ENCODE results near the gene ITPR1. TPM values are rescaled to one million over a fixed set of nuclear protein-coding genes. Genes with fewer than 3 reads are reported as not detected.

Gene ITPR1
- total and polyA plus RNA-seq, 5 donors from 2014 or later = 6.9 to 97.5 (median 9.5) TPM

DNA sequence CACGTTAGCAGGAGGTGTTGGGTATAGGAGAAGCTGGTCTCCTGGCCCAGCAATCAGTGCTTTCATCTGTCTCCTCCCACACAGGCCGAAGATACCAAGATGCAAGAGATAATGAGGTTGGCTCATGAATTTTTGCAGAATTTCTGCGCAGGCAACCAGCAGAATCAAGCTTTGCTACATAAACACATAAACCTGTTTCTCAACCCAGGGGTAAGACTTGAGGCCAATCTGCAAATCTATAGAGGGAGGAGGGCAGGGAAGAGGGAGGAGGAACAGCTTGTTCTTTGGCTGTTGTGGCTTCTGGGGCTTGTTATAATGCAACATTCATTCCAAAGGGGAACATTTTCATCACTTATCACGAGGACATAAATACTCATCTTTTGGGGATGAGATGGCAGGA, 195.3 kb downstream of the ITPR1 start:
- H3K27me3 Mint-ChIP-seq = no peaks in the 10 kb centered on the region
- no peaks in the 10 kb centered on the region for H3K9me3 ChIP-seq (ENCODE audit: control insufficient read depth in 2 of 2, low read length in 2 of 2)
- H3K27ac Mint-ChIP-seq = no peak overlapping the region
- no peaks in the 10 kb centered on the region for H3K4me1 Mint-ChIP-seq
- H3K4me1 ChIP-seq (ENCODE audit: control insufficient read depth, insufficient read depth, low read length, poor library complexity, severe bottlenecking) = no peaks in the 10 kb centered on the region
- no peak overlapping the region for H3K4me3 ChIP-seq (ENCODE audit: low read depth, low read length)
- H3K27ac ChIP-seq (ENCODE audit: insufficient read depth, low read length, poor library complexity, severe bottlenecking) = no peak overlapping the region
- H3K4me3 Mint-ChIP-seq = no peak overlapping the region
- H3K27me3 ChIP-seq (ENCODE audit: control insufficient read depth, insufficient read depth, low read length) = no peaks in the 10 kb centered on the region
- no peak for DNase-seq
- peaks cover 85% of the 10 kb centered on the region for H3K36me3 Mint-ChIP-seq
- ATAC-seq (ENCODE audit: low read depth in 2 of 2) = no peak
- peaks cover 80% of the 10 kb centered on the region for H3K36me3 ChIP-seq (ENCODE audit: control insufficient read depth, insufficient read depth, low read length)
- H3K9me3 Mint-ChIP-seq = peaks cover 0 to 8% (median 0%) of the 10 kb centered on the region in 7 donors

DNA sequence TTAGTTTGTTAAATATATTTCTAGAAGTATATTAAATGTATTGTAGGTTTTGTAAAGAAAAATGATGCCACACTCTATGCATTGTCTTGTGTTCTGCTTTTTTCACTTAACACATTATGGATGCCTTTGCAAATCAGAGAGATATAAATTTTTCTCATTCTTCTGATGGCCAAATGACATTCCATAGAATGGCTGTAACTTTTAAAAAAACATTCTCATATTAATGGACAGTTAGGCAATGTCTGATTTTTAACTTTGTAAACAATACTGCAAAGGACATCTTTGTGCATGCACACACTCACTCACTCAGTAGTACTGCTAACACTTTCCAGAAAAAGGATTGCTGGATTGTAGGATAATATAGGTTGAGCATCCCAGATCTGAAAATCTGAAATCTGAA, 195.9 kb downstream of the ITPR1 start:
- DNase-seq (no peak), ATAC-seq (ENCODE audit: low read depth in 2 of 2) (no peak)
- H3K27me3 ChIP-seq (ENCODE audit: control insufficient read depth, insufficient read depth, low read length) = no peaks in the 10 kb centered on the region
- H3K4me3 Mint-ChIP-seq = no peak overlapping the region
- H3K9me3 Mint-ChIP-seq = peaks cover 0 to 8% (median 0%) of the 10 kb centered on the region in 7 donors
- H3K4me1 ChIP-seq (ENCODE audit: control insufficient read depth, insufficient read depth, low read length, poor library complexity, severe bottlenecking) = no peaks in the 10 kb centered on the region
- no peak overlapping the region for H3K27ac ChIP-seq (ENCODE audit: insufficient read depth, low read length, poor library complexity, severe bottlenecking)
- no peaks in the 10 kb centered on the region for H3K4me1 Mint-ChIP-seq
- no peak overlapping the region for H3K27ac Mint-ChIP-seq
- H3K36me3 Mint-ChIP-seq = peaks cover 83% of the 10 kb centered on the region
- H3K36me3 ChIP-seq (ENCODE audit: control insufficient read depth, insufficient read depth, low read length) = peaks cover 78% of the 10 kb centered on the region
- no peak overlapping the region for H3K4me3 ChIP-seq (ENCODE audit: low read depth, low read length)
- H3K27me3 Mint-ChIP-seq = no peaks in the 10 kb centered on the region
- H3K9me3 ChIP-seq (ENCODE audit: control insufficient read depth in 2 of 2, low read length in 2 of 2) = no peaks in the 10 kb centered on the region

DNA sequence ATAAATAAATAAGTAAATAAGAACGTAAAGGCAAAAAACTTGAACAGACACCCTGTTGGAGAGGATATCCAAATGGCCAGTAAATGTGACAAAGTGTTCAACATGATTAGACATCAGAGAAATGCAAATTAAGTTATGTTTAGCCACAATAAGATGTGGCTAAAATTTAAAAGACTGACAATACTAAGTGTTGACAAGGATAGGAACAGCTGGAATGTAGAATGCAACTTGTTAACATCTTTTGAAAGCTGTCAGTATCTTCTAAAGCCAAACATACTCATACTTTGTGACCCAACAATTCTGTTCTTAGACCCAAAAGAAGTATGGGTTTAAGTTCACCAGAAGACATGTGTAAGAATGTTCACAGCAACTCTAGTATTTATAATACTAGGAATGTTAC, 197.1 kb downstream of the ITPR1 start:
- Histone ChIP-seq H3K4me3 (ENCODE audit: low read depth, low read length) (no peak overlapping the region), H3K27me3 (ENCODE audit: control insufficient read depth, insufficient read depth, low read length) (no peaks in the 10 kb centered on the region), H3K9me3 (ENCODE audit: control insufficient read depth in 2 of 2, low read length in 2 of 2) (no peaks in the 10 kb centered on the region), H3K27ac (ENCODE audit: insufficient read depth, low read length, poor library complexity, severe bottlenecking) (no peak overlapping the region), H3K36me3 (ENCODE audit: control insufficient read depth, insufficient read depth, low read length) (peaks cover 75% of the 10 kb centered on the region), H3K4me1 (ENCODE audit: control insufficient read depth, insufficient read depth, low read length, poor library complexity, severe bottlenecking) (no peaks in the 10 kb centered on the region)
- ATAC-seq (ENCODE audit: low read depth in 2 of 2) = no peak
- Mint-ChIP-seq H3K36me3 (peaks cover 77% of the 10 kb centered on the region), H3K9me3 (peaks cover 0 to 8% (median 0%) of the 10 kb centered on the region in 7 donors), H3K27ac (no peak overlapping the region), H3K27me3 (no peaks in the 10 kb centered on the region), H3K4me3 (no peak overlapping the region), H3K4me1 (no peaks in the 10 kb centered on the region)
- DNase-seq = no peak

DNA sequence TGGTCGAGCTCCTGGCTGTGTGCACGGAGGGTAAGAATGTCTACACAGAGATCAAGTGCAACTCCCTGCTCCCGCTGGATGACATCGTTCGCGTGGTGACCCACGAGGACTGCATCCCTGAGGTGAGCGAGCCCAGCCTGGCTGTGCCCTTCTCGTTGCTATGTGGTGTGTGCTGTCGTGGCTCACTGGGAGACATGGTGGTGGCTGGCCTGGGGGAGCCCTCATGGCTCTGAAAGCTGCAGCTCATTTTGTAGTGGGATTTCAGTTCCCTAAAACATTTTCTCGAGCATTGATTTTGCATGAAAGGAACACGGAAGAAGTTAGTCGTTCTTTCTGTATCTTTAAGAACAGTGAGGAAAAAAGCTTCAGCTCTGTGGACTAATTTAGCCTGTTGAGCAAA, 200.5 kb downstream of the ITPR1 start:
- Mint-ChIP-seq H3K36me3 (peaks cover 69% of the 10 kb centered on the region), H3K27me3 (no peaks in the 10 kb centered on the region), H3K27ac (no peak overlapping the region), H3K4me1 (no peaks in the 10 kb centered on the region), H3K4me3 (no peak overlapping the region), H3K9me3 (peaks cover 0 to 4% (median 0%) of the 10 kb centered on the region in 7 donors)
- ATAC-seq (ENCODE audit: low read depth in 2 of 2) (no peak), DNase-seq (no peak)
- no peak overlapping the region for H3K27ac ChIP-seq (ENCODE audit: insufficient read depth, low read length, poor library complexity, severe bottlenecking)
- no peaks in the 10 kb centered on the region for H3K27me3 ChIP-seq (ENCODE audit: control insufficient read depth, insufficient read depth, low read length)
- no peak overlapping the region for H3K4me3 ChIP-seq (ENCODE audit: low read depth, low read length)
- H3K9me3 ChIP-seq (ENCODE audit: control insufficient read depth in 2 of 2, low read length in 2 of 2) = no peaks in the 10 kb centered on the region
- peaks cover 67% of the 10 kb centered on the region for H3K36me3 ChIP-seq (ENCODE audit: control insufficient read depth, insufficient read depth, low read length)
- H3K4me1 ChIP-seq (ENCODE audit: control insufficient read depth, insufficient read depth, low read length, poor library complexity, severe bottlenecking) = no peaks in the 10 kb centered on the region

DNA sequence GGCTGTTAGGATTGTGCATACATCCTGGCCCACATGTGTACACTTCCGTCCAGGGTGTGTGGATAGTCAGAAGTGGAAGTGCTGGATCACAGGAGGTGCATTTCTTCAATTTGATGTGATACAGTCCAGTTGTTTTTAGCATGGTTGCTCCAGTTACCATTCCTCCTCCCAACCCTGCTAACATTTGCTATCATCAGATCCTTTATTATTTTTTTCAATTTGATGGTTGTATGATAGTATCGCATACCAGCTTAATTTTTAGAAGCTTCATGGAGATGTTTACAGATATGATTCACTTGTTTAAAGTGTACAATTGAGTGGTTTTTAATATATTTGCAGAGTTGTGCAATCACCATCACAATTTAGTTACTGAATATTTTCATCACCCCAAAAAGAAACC, 202.7 kb downstream of the ITPR1 start:
- no peak for ATAC-seq (ENCODE audit: low read depth in 2 of 2)
- H3K27me3 ChIP-seq (ENCODE audit: control insufficient read depth, insufficient read depth, low read length) = no peaks in the 10 kb centered on the region
- Mint-ChIP-seq H3K4me3 (no peak overlapping the region), H3K4me1 (no peaks in the 10 kb centered on the region), H3K9me3 (no peaks in the 10 kb centered on the region), H3K27me3 (no peaks in the 10 kb centered on the region), H3K27ac (no peak overlapping the region), H3K36me3 (peaks cover 66% of the 10 kb centered on the region)
- DNase-seq = no peak
- no peak overlapping the region for H3K4me3 ChIP-seq (ENCODE audit: low read depth, low read length)
- H3K4me1 ChIP-seq (ENCODE audit: control insufficient read depth, insufficient read depth, low read length, poor library complexity, severe bottlenecking) = no peaks in the 10 kb centered on the region
- H3K36me3 ChIP-seq (ENCODE audit: control insufficient read depth, insufficient read depth, low read length) = peaks cover 61% of the 10 kb centered on the region
- H3K9me3 ChIP-seq (ENCODE audit: control insufficient read depth in 2 of 2, low read length in 2 of 2) = no peaks in the 10 kb centered on the region
- H3K27ac ChIP-seq (ENCODE audit: insufficient read depth, low read length, poor library complexity, severe bottlenecking) = no peak overlapping the region

DNA sequence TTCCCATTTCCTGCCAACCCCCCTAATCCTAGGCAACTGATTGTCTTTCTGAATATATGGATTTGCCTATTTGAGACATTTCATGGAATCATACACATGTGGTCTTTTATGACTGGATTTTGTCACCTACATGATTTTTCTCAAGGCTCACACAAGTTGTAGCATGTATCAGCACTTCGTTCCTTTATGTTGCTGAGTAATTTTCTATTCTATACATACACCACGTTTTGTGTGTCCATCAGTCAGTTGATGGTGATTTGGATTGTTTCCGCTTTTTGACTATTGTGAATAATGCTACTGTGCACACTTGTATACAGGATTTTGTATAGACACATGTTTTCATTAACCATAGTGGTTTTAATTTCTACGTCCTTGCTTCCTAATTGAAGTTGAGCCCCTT, 203.1 kb downstream of the ITPR1 start:
- peaks cover 62% of the 10 kb centered on the region for H3K36me3 ChIP-seq (ENCODE audit: control insufficient read depth, insufficient read depth, low read length)
- H3K4me3 Mint-ChIP-seq = no peak overlapping the region
- DNase-seq = no peak
- no peaks in the 10 kb centered on the region for H3K27me3 Mint-ChIP-seq
- no peaks in the 10 kb centered on the region for H3K4me1 ChIP-seq (ENCODE audit: control insufficient read depth, insufficient read depth, low read length, poor library complexity, severe bottlenecking)
- peaks cover 63% of the 10 kb centered on the region for H3K36me3 Mint-ChIP-seq
- H3K27me3 ChIP-seq (ENCODE audit: control insufficient read depth, insufficient read depth, low read length) = no peaks in the 10 kb centered on the region
- no peaks in the 10 kb centered on the region for H3K9me3 Mint-ChIP-seq
- no peaks in the 10 kb centered on the region for H3K9me3 ChIP-seq (ENCODE audit: control insufficient read depth in 2 of 2, low read length in 2 of 2)
- H3K4me1 Mint-ChIP-seq = no peaks in the 10 kb centered on the region
- H3K27ac Mint-ChIP-seq = no peak overlapping the region
- no peak overlapping the region for H3K4me3 ChIP-seq (ENCODE audit: low read depth, low read length)
- no peak overlapping the region for H3K27ac ChIP-seq (ENCODE audit: insufficient read depth, low read length, poor library complexity, severe bottlenecking)
- ATAC-seq (ENCODE audit: low read depth in 2 of 2) = no peak

DNA sequence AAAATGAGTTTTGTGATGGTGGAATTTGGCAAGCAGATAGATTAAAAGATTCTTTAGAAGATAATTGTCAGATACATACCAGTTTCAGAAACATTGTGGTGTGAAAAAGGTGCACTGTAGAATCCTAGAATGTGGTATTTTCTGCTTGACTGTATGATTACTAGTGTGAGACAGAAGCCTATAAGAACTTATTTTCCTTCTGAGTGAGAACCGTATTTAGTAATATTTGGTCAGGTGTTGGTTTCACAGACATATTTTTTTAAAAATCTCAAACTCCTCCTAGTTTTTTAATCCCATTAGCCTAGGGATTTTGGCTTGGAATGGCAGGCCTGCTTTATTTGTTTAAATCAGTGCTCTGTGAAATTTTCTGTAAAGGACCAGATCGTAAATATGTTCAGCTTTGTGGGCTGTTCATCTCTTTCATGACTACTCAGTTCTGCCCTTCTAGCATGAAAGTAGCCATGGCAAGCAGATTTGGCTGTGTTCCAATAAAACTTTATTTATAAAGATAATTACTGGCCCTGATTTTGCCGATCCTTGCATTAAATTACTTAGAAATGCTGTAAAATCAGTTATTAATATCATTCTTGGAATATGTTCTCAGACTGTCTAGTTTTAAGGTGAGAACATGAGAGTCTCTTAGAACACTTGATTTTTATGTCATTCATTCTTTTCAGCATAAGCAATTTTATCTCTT, 205.1 kb downstream of the ITPR1 start:
- no peaks in the 10 kb centered on the region for H3K4me1 Mint-ChIP-seq

DNA sequence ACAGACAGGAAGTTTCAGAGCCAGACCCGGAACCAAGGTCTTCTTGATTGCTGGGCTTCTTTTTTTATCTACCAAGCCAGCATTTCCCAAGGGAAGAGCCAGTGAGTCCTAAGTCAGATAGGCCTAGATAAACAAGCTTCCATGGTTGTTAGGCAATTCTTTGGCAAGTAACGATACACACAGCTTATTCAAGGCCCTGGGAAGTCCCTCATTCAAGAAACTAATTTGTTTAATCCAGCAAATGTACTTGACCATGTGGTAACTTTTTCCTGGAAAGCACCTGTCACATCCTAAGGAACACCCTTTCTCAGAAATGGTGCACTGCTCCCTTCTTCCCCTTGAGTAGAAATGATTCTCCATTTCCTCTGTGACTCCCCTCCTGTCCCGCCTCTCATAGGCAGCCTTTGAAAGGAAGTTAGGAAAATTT, 209.9 kb downstream of the ITPR1 start:
- Histone ChIP-seq H3K27ac (ENCODE audit: insufficient read depth, low read length, poor library complexity, severe bottlenecking) (no peak overlapping the region), H3K9me3 (ENCODE audit: control insufficient read depth in 2 of 2, low read length in 2 of 2) (no peaks in the 10 kb centered on the region), H3K4me3 (ENCODE audit: low read depth, low read length) (no peak overlapping the region), H3K27me3 (ENCODE audit: control insufficient read depth, insufficient read depth, low read length) (no peaks in the 10 kb centered on the region), H3K4me1 (ENCODE audit: control insufficient read depth, insufficient read depth, low read length, poor library complexity, severe bottlenecking) (no peaks in the 10 kb centered on the region), H3K36me3 (ENCODE audit: control insufficient read depth, insufficient read depth, low read length) (peaks cover 53% of the 10 kb centered on the region)
- Mint-ChIP-seq H3K27ac (peak overlapping the region in 2 of 3 donors; percentile 11 to 15), H3K4me3 (no peak overlapping the region), H3K9me3 (no peaks in the 10 kb centered on the region), H3K4me1 (no peaks in the 10 kb centered on the region), H3K36me3 (peaks cover 52% of the 10 kb centered on the region), H3K27me3 (no peaks in the 10 kb centered on the region)
- DNase-seq = peak in 1 of 3 donors; percentile 42
- ATAC-seq (ENCODE audit: low read depth in 2 of 2) = no peak

More for the DNA sequence above, 205.1 kb downstream of the ITPR1 start:
- ATAC-seq (ENCODE audit: low read depth in 2 of 2) (no peak), DNase-seq (no peak)
- no peaks in the 10 kb centered on the region for H3K27me3 Mint-ChIP-seq
- Histone ChIP-seq H3K9me3 (ENCODE audit: control insufficient read depth in 2 of 2, low read length in 2 of 2) (no peaks in the 10 kb centered on the region), H3K27me3 (ENCODE audit: control insufficient read depth, insufficient read depth, low read length) (no peaks in the 10 kb centered on the region), H3K4me1 (ENCODE audit: control insufficient read depth, insufficient read depth, low read length, poor library complexity, severe bottlenecking) (no peaks in the 10 kb centered on the region), H3K4me3 (ENCODE audit: low read depth, low read length) (no peak overlapping the region), H3K27ac (ENCODE audit: insufficient read depth, low read length, poor library complexity, severe bottlenecking) (no peak overlapping the region), H3K36me3 (ENCODE audit: control insufficient read depth, insufficient read depth, low read length) (peaks cover 69% of the 10 kb centered on the region)
- no peak overlapping the region for H3K4me3 Mint-ChIP-seq
- no peaks in the 10 kb centered on the region for H3K9me3 Mint-ChIP-seq
- H3K27ac Mint-ChIP-seq = no peak overlapping the region
- peaks cover 58% of the 10 kb centered on the region for H3K36me3 Mint-ChIP-seq
